ENCODE data around the gene CCDC187.

Gene CCDC187

DNA sequence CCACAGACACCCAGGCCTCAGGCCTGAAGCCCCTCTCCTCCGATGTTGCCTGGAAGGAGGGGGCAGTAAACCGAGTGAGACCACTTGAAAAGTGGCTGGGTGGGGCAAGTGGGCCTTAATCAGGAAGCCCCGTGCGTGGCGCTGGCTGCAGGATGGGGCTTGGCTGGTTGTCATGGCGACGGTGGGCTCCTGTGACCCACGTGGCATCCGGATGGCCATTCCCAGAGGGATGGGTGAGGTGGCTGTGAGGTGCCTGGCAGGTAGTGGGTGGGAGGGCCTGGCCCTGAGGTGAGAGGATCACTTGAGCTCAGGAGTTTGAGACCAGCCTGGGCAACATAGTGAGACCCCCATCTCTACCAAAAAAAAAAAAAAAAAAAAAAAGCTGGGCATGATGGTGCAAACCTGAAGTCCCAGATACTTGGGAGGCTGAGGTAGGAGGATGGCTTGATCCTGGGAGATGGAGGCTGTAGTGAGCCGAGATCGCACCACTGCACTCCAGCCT is 28.6 kb upstream of the CCDC187 start:
- POLR2A ChIA-PET (ENCODE audit: low non-redundant PET): no interaction called here
- CTCF ChIA-PET: interaction anchor here (0.7 kb wide), 1 partner anchor 170 kb away, joined by 4 read pairs; no protein-coding TSS in a partner anchor
- DNase-seq (ENCODE audit: low spot score): no peak
- TF ChIP-seq, protein P1, sequence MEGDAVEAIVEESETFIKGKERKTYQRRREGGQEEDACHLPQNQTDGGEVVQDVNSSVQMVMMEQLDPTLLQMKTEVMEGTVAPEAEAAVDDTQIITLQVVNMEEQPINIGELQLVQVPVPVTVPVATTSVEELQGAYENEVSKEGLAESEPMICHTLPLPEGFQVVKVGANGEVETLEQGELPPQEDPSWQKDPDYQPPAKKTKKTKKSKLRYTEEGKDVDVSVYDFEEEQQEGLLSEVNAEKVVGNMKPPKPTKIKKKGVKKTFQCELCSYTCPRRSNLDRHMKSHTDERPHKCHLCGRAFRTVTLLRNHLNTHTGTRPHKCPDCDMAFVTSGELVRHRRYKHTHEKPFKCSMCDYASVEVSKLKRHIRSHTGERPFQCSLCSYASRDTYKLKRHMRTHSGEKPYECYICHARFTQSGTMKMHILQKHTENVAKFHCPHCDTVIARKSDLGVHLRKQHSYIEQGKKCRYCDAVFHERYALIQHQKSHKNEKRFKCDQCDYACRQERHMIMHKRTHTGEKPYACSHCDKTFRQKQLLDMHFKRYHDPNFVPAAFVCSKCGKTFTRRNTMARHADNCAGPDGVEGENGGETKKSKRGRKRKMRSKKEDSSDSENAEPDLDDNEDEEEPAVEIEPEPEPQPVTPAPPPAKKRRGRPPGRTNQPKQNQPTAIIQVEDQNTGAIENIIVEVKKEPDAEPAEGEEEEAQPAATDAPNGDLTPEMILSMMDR (conservative IDR thresholded peaks at IDR 0.05; ENCODE audit: low read depth): no peak
- no peak overlapping the region for H3K27ac ChIP-seq

DNA sequence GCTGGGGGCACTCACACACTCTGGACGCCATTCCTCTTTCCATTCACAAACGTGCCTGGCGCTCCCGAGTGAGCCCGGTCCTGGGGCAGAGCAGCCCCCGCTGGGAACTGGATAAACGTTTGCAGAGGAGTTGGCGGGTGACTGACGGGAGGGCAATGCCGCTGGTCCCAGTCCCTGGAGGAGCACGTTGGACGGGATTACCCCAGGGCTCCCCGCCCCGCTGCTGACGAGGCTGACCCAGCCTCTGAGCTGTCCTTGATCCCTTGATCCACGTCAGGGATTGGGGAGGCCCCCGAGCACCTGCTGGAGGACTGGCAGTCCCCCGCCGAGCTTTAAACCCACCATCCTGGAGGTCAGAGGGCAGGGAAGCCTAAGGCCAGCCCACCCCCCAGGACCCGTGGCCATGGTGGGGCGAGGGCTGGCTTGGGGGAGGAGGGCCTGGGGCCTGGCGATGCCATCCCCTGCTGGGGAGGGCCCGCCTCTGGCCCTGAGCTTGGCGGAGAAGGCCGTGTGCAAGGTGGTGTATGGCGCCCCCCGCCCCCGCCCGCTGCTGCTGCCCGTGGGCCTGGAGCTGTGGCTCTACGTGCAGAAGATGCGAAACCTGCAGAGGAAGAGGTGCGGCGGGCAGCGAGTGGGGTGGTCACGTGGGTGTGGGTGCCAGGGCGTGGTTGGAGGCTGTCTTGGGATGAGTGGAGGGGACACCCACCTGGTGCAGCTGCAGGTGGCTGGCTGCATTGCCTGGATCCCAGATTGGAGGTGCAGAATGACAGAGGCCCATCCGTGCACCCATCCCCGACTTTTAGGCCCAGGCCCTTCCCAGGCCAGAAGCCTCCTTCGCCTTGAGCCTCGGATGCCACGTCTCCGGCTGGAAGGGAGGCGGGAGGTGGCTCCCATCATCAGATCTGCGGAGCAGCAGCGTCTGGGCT is 27.9 kb upstream of the CCDC187 start:
- DNase-seq (ENCODE audit: low spot score): no peak
- H3K27ac ChIP-seq: no peak overlapping the region
- ChIA-PET POLR2A (ENCODE audit: low non-redundant PET) (no interaction called here), CTCF (interaction anchor here (0.6 to 1.9 kb wide), 5 partner anchors 8 to 287 kb away, joined by 4 to 6 read pairs (median 4); partner anchors contain the start of gene DNLZ)
- TF ChIP-seq, protein P1 (conservative IDR thresholded peaks at IDR 0.05; ENCODE audit: low read depth): no peak

DNA sequence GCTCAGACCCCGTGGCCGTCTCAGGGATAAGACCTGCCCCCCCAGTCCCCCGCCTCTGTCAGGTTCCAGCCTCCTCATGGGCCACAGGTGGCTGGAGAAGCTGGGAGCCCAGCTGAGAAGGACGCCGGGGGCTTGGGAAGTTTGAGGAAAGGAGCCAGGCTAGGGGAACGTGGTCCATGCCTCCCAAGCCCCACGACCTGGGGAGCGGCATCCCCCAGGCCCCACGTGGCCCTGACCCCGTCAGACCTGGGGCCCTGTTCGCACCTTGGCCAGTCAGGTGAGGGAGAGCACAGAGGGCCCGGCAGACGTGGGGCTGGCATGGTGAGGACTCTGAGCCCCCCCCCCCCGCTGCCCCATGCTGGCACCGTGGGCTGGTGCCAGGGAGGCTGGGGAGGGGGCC is 27.1 kb upstream of the CCDC187 start:
- DNase-seq (ENCODE audit: low spot score): no peak
- CTCF ChIA-PET: interaction anchor here (1.0 to 1.9 kb wide), 3 partner anchors 8 to 19 kb away, joined by 3 to 6 read pairs (median 4); no protein-coding TSS in a partner anchor
- POLR2A ChIA-PET (ENCODE audit: low non-redundant PET): no interaction called here
- no peak overlapping the region for H3K27ac ChIP-seq
- TF ChIP-seq, protein P1 (conservative IDR thresholded peaks at IDR 0.05; ENCODE audit: low read depth): no peak

DNA sequence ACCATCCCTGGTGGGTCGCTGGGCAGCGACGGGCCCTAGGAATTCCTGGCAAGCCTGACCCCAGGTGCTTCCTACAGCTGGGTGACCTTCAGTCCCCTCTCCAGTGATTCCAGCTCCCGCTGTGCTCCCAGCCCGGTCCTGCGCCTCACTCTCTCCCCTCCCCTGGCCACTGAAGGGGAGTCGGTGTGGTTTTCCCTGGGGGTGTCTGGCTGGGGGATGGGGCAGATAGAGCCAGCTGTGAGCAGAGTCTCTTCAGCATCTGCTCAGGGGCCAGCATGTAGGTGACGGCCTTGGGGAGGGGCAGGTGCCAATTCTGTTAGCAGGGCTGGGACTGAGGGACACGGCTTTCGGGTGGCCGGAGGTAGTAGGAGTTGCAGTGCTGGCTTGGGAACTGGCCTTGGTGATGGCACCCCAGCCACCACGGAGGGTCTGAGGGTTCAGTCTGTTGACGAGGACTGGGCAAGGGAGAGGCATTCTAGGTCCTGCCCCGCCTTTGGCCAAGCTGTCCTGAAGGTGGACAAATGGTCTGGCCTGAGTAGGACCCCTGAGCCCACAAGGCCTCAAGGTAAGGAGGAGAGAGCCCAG is 26.6 kb upstream of the CCDC187 start:
- DNase-seq (ENCODE audit: low spot score): no peak
- CTCF ChIA-PET: interaction anchor here (1.0 to 1.9 kb wide), 3 partner anchors 9 to 18 kb away, joined by 3 to 6 read pairs (median 4); no protein-coding TSS in a partner anchor
- no peak overlapping the region for H3K27ac ChIP-seq
- POLR2A ChIA-PET (ENCODE audit: low non-redundant PET): no interaction called here
- TF ChIP-seq, protein P1 (conservative IDR thresholded peaks at IDR 0.05; ENCODE audit: low read depth): no peak

DNA sequence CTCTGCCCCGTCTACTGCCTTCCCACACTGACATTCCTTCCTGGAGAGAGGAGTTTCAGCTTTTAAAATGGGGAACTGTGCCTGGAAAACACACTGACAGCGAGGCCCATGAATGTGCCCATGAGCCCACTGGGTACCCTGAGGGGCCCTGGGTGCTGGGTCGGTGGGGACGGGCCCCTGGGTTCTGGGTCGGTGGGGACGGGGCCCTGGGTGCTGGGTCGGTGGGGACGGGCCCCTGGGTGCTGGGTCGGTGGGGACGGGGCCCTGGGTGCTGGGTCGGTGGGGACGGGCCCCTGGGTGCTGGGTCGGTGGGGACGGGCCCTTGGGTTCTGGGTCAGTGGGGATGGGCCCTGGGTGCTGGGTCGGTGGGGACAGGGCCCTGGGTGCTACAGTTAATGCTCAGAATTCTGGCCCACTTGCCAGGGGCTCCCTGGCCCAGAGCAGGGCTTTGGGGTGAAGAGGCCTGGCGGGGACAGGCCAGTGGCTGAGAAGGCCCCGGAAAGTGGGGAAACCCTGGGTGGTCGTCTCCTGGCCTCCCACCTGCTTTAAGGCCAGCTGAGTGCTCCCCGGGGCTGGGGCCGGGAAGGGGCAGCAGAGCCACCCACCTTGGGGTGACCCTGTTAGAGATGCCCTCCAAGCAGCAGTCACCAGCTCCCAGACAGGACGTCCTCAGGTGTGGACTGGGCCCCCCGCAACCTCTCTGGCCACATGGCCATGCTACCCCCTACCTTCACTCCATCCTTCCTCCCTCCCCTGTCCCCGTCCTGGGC is 25.9 kb upstream of the CCDC187 start:
- DNase-seq (ENCODE audit: low spot score): no peak
- TF ChIP-seq, protein P1 (conservative IDR thresholded peaks at IDR 0.05; ENCODE audit: low read depth): no peak
- ChIA-PET POLR2A (ENCODE audit: low non-redundant PET) (no interaction called here), CTCF (interaction anchor here (0.6 to 1.9 kb wide), 4 partner anchors 10 to 56 kb away, joined by 4 to 6 read pairs (median 4); no protein-coding TSS in a partner anchor)
- peak overlapping the region; percentile 41 for H3K27ac ChIP-seq

DNA sequence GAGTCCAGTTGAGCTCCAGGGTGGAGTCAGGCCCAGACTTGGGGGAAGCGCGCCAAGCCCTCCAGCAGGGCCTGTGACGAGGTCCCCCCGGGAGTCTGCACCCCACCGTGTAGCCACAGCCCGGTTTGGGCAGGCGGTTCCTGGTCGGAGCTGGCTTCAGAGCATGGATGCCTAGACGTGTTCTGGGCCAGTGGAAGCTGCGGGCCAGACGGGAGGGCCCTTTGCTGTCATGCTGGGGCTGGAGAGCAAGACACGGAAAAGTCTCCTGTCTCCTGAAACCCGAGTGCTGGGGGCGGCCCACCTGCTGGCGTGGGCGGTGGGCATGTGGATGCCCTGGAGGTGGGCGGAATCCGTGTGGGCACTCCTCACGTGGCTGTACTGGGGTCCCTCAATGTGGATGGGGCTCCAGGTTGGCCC is 25.3 kb upstream of the CCDC187 start:
- no peak for DNase-seq (ENCODE audit: low spot score)
- ChIA-PET POLR2A (ENCODE audit: low non-redundant PET) (no interaction called here), CTCF (interaction anchor here (0.6 to 0.9 kb wide), 3 partner anchors 10 to 57 kb away, joined by 4 read pairs; no protein-coding TSS in a partner anchor)
- TF ChIP-seq, protein P1 (conservative IDR thresholded peaks at IDR 0.05; ENCODE audit: low read depth): no peak
- H3K27ac ChIP-seq: peak overlapping the region; percentile 41
